HG02623 (cell line): Measurements from ENCODE around the gene ASPG.

Source experiments
- ATAC-seq: cut with Tn5 transposase; IDR thresholded peaks from one replicate; pipeline ENCODE4 v1.9.1; 2021; ENCODE audit warnings: moderate library complexity; ENCODE audit not compliant: unreplicated experiment

ASPG gene

DNA sequence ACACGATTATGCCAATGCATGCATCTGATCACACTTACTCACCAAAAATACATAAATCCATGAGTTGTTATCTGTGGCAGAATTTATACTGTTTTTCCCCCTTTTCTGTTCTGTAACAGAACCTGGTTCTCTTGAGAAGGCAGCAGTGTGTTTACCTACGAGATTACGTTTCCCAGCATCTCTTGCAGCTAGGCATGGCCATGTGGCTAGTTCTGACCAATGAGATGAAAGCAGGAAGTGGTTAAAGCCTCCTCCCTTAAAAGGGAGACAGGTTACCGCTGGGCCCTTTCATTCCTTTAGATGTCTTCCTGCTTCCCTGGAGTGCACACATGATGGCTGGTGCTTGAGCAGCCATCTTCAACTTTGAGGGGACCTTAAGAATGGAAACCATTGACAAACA is 11.7 kb upstream of the ASPG start:
- no peak for ATAC-seq

DNA sequence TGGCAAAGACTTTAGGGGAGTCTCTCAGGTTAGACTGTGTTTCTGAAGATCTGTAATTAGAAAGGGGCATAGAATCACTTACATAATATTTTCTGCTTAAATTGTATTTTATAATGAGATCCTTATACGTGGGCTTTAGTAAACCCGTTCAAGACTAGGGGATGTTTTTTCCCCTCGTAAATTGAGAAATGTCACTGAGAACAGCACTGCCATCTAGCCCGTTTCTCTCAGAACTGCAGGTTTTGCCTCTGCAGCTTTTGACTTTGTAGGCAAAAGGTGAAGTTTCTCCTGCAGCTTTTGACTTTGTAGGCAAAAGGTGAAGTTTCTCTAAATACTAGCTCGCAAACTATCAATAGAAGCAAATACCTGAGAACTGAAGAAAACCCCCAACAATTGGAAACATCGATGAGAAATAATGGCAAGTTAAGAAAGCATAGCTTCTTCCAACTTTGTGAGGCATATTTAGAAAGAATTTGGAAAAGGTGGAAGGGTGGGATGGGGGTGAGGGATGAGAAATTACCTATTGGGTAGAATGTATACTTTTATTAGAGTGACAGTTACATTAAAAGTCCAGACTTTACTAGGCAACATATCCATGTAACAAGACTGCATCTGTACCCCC is 9.9 kb upstream of the ASPG start:
- no peak for ATAC-seq

DNA sequence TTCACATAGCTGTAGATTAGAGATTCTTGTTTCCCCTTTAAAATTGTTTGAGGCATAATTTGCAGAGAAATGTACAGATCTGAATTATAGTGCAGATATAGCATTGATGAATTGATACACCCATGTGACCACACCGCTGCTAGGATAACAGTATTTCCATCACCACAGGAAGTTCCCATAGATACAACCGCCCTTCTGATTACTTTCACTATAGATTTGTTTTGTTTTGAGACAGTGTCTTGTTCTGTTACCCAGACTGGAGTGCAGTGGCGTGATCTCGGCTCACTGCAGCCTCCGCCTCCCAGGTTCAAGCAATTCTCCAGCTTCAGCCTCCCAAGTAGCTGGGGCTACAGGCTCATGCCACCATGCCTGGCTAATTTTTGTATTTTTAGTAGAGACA is 8.8 kb upstream of the ASPG start:
- no peak for ATAC-seq

DNA sequence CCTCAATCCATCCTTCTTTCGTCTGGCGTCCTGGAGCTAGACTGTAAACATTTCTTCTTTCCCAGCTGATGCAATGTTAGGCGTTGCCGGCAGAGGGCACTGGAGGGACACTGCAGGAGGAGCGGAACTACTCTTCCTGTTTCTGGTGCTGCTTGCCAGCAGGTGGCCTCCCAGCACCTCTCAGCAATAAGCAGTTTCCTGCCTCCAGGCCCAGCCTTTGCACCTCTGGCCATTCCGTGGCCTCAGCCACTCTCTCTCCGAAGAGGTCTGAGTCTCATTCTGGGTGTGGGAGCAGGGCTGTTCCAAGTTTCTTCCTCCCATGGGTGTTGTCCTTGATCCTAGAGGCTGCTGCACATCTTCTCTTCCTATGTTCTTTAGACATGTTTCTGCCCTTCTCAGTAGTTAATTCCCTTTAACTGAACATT is 7.5 kb upstream of the ASPG start:
- ATAC-seq, result no peak

DNA sequence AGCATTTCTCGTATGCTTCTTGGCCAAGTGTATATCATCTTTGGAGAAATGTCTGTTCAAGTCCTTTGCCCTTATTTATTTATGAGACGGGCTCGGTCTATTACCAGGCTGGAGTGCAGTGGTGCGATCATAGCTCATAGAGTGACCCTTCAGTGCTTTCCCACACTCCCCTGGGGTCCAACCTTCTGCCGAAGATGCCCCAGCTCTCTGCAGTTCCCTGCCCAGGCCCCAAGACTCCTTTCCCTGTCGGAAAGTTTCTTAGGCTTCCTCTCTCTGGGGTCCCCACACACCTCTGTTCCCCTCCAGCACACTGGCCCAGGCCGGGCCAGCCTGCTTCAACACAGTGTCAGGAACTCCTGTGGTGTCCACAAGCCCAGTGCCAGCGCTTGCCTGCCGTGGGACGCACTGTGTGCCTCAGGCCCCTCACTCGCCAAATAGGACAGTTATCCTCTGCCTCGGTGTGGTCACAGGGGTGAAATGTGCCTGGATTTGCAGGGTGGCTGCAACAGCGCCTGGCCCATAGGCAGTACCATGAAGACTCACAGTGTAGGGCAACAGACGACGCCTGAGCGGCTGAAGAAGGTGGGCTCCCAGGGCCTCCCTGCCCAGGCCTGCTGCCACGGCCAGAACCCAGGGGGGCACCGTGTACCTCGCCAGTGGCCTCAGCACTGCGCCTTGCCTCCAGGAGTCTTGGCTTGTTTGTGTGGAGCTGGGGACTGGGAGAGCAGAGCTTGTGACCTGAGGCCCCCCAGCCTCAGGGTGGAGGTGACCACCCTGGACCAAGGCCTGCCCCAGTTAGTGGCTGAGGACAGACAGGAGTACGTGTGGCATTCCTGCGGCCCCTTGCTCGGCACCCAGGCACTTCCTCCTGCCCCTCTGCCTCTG is 4.9 kb upstream of the ASPG start:
- ATAC-seq, result no peak

DNA sequence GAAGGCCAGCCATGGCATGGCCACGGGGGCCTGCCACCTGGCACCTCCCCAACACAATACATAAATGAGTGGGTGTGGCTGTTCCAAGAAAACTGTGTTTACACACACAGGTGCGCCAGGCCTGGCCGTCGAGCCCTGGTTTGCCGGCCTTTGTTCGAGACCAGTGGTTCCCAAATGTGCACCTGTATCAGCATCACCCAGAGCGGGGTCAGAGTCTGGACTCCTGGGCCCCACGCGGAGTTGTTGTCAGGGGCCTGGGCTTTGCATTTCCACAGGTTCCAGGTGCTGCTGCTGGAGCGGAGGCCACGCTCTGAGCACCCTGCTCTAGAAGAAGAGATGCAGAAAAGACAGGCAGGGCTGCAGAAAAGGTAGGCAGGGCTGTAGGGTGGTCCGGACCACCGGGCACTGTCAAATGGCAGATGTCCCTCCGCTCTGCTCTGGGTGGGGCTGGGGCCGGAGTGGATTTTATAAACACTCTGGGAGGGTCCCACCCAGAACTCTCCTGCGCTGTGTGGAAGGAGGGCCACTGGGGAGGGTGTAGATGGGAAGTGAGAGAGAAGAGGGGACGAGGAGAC is 4.2 kb upstream of the ASPG start:
- no peak for ATAC-seq

DNA sequence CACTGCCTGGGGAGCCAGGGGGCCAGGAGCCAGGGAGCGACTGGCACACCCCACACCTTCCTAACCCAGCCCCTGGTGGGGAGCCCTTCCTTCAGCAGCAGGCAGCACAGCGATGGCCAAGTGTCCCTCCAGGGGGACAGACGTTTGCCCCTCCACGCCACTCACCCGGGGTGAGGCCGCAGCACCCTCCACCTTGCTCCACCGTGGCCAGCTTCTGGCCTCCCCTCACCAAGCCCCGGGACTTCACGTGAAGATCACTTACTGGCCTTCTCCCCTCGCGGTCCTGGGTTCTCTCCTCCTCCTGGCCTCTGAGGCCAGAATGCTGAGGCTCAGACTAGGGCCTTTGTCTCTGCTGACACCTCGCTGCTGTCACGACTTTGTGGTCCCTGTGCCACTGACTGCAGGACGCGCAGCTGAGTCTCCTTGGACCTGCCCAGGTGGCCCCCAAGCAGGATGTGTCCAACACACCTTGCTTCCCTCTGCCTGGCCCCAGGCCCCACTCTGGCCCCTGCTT is 3.5 kb upstream of the ASPG start:
- ATAC-seq, result no peak

DNA sequence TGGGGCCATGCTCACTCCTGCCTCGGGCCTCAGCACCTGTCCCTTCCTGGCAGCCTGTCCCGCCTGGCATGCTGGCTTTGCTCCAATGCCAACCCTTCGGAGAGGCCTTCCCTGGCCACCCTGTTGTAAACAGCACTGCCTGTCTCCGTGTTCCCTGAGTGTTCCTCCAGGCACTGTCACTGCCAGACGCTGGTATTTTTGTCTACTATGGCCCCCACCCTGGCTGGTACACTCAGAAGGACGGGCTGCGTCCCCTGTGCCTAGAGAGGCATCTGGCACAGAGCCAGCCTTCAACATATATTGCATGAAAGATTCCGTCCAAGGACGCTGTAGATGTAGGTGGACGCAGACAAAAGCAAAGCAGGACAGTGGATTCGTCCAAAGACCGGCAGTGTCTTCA is 2.7 kb upstream of the ASPG start:
- ATAC-seq, result no peak

DNA sequence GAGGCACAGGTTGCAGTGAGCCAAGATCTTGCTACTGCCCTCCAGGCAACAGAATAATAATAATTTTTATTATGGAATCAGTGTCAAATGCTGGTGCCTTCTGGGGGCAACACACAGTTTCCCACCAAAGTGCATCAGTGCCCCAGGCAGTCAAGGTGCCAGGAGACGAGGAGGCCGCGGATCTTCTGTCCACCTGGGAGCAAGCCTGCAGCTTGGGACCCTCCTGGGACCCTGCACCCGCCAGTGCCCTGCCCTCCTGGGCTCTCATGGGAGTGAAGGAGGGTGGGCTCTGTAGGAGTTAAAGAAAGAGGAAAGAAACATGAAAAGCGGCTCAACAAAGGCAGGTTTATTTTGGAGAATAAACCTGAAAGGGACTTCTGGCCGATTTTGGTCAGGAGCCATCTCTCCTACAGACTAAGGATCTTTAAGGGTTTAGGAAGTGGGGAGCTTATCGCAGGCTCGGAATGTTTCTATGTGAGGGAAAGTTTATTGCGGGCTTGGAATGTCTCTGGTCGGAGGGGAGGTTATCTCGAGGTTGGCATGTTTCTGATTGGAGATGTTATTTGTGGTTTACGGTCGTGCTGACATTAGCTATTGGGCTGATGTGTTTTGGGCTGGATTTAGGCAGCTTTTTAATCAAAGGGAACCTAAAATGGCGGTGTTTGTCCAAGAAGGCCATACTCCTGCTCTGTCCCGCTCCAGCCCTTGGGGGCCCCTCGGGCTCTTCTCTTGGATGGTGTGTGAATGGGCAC is 1.1 kb upstream of the ASPG start:
- ATAC-seq, result no peak

DNA sequence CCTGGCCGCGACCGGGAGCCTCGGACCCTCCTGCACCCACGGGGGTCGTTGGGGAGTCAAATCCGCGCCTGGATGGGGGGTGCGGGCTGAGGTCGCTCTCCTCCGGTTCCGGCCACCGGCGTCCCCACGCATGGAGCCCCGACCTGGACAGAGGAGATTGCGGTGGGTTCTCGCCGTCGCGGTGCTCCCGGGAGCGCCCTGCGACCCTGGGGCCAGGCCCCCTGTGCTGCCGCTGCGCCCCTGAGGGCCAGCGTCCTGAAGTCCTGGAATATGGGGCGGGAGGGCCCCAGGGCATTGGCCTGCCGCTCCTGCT is 345 bp downstream of the ASPG start:
- no peak for ATAC-seq

DNA sequence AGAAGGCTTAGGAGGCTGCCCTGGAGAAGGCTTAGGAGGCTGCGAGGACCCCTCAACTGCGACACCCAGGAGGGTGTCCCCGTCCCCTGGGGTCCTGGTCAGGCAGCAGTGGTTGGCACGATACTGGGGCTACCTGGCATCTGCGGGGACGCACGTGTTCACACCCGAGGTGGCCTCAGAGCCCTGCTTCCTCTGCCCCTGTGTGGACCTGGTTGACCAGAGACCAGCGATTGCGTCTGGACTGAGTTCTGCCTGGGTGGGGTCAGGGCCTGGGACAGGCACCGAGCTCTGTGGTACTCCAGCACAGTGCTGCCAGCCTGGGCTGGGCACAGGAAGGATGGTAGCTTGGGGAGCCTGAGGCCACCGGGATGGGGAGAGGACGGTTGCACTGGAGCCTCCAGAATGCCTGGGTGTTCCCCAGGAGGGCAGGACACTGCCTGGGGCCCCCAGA is 735 bp downstream of the ASPG start:
- no peak for ATAC-seq

DNA sequence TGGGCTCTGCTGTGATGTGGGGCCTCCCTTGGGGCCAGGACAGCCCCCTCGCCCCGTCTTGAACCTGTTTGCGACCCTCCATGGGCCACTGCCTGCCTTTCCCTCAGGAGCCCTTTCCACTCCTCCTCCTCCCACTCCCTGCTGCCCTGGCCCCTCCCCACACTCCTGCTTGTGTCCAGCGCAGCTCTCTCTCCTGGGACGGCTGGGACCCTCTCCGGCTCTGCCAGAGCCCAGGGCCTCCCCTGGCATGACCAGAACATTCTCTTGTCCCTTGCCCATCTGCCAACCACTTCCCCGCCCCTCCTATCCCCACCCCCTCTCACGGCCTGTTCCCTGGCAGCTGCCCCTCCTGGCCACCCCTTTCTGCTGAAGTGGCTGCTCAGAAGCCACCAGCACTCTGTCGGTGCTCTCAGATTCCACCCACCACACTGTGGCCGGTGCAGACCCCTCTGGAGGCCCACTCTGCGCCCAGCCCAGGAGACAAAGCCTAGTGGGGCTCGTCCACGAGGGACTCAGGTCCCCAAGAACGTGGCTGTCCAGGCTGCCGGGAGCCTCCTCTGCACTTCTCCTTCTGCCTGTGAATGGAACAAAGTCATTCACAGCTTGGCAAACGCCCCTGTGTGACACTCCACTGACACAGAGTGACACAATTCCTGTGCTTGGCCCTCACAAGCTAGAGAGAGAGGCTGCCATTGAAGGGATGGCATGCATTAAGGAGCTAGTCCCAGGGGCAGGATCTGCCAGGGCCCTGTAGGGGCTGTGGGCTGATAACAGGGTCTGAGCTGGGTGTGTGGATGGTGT is 1.4 kb downstream of the ASPG start:
- no peak for ATAC-seq

DNA sequence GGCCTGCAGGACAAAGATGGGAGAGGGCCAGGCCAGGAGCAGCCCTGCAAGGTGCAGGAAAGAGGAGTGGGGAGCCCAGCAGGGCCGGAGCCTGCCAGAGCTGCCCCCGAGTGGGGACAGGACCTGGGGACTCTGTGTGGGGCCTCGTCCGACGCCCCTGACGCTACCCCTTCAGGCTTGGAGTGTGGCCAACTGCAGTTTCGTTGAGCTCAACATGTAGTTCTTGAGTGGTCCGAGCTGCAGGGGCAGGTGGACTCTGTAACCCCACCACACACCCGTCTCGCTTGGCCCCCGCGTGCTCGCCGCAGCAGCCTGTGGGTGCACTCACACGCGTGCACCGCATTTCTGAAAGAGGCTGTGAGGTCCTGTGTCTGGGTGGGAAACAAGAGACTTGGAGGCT is 2.0 kb downstream of the ASPG start:
- no peak for ATAC-seq

DNA sequence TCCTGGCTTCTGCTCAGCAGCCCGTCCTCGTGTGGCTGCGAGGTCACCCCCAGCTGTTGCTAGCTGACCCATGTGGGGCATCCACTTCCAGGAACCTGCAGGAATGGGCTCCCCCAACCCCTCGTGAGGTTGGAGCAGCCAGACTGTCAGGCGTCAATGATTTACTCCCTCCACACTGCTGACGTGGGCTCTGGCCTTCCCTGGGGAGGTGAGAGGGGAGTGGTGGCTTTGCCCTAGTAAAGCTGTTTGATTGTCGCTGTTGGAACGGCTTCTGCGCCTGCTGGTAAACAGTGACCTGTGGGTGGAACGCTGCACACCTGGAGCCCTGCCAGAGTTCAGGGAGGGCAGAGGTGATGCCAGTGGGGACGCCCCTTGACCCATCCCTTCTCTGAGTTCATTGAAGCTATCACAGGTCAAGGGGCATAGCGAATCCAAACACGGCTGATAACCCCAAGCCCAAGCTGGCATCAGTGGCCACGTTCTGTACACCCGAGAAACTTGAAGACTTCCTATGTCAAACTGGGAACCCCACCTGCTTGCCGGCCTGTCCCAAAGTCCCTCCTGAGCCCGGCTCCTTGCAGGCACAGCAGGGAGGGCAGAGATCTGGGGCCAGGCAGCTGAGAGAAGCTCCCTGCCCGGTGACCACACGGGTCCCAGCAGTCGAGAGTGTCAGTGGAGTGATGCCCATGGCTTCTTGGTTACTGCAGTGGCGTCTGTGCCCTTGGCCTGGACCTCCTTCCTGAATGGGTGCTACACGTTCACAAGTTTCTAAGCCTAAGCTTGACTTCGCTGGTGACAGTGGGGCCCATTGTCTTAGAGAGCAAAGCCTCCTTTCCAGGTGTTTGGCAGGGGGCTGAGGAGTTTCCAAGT is 2.7 kb downstream of the ASPG start:
- ATAC-seq, result no peak

DNA sequence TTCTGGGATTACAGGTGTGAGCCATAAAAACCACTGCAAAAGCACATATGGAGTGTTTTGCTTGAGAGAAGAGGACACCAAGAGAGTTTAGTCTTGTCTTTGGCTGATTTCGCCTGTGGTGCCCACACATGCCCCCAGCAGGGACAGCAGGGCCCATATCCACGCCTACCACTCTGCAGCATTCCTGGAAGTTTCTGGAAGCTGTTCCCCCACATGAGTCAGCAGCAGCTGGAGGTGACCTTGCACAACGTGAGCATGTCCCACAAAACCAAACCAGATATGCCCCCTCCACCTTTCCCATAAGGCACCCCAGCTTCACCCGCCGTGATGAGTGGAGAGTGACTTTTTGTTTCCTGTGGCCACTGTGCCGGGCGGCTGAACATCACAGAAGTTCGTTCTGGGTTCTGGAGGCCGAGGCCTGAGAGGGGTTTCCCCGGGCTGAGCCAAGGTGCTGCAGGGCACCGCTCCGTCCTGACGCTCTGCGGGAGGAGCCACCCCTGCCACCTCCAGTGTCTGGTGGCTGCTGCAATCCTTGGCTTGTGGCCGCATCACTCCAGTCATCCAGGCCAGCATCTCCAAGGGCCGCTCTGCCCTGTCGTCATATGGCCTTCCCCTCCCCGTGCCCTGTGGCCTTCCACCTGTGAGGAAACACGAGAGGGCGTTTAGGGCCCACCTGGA is 4.7 kb downstream of the ASPG start:
- ATAC-seq, result no peak

DNA sequence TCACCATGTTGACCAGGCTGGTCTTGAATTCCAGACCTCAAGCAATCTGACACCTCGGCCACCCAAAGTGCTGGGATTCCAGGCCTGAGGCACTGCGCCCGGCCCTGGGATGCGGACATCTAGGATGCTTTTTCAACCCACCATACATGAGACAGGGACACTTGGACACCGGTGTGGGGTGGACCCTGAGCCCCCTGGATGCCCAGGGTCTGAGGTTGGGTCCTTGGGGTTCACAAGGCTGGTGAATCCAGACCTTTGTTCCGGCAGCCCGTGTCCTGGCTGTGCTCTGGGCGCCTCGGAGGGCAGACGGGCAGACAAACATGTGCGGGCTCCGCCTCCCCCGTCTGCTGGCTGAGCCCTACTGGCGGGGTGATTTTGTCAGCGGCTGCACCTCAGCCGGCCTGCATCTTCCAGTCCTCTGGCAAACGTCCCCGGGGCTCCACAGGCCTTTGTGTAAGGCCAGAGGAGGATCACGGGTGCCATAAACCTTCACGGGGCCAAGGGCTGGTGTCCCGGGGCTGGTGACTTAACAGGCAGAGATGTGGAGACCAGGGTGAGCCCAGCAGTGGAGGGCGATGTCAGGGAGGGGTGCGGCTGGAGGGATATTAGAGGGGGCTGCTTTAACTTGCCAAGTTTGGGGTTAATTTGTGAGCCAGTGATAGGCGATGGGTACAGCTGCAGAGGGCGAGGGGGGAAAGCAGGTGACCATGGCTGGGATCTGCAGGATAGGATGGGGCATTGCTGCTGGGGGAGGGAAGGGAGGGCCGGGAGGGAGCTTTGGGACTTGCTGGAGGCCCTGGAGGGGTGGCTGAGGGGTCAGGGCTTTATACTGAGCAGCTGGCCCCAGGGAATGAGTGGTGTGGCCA is 5.8 kb downstream of the ASPG start:
- ATAC-seq, result no peak

DNA sequence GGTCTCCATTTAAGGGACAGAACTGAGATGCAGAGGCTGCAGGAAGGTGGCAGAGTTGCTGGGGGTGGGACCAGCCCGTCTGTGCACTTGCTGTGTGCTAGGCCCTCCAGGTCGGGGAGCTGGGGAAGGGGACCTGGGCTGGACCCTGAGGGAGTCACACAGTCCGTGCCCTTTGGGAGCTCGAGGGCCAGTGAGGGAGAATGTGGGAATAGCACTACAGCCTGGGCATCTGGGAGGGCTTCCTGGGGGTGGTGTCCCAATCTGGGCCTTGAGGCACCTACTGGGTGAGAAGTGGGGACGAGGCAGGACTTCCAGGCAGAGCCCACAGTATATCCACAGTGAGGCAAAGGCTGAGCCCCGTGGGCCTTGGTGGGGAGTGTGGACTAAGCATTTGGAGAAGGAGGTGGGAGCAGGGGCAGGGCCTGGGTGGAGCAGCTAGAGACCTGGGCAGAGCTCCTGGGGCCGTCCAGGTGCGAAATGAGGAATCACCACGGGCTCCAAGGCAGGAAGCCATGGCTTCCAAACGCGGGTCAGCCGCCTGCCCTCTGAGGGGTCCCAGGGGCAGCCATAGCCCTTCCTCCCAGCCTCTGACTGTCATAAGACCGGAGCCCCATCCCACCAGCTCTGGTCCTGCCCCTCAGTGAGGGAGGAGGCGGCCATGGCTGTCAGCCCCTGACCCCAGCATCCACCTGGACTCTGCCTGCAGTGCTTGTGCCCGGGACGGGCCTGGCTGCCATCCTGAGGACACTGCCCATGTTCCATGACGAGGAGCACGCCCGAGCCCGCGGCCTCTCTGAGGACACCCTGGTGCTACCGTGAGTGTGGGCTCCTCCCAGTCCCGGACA is 6.6 kb downstream of the ASPG start:
- no peak for ATAC-seq
